Measurements from ENCODE around the gene GABRR3.

- TF ChIP-seq, protein P1, sequence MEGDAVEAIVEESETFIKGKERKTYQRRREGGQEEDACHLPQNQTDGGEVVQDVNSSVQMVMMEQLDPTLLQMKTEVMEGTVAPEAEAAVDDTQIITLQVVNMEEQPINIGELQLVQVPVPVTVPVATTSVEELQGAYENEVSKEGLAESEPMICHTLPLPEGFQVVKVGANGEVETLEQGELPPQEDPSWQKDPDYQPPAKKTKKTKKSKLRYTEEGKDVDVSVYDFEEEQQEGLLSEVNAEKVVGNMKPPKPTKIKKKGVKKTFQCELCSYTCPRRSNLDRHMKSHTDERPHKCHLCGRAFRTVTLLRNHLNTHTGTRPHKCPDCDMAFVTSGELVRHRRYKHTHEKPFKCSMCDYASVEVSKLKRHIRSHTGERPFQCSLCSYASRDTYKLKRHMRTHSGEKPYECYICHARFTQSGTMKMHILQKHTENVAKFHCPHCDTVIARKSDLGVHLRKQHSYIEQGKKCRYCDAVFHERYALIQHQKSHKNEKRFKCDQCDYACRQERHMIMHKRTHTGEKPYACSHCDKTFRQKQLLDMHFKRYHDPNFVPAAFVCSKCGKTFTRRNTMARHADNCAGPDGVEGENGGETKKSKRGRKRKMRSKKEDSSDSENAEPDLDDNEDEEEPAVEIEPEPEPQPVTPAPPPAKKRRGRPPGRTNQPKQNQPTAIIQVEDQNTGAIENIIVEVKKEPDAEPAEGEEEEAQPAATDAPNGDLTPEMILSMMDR (conservative IDR thresholded peaks at IDR 0.05 in 1 of 2, IDR thresholded peaks at IDR 0.05 in 1 of 2; ENCODE audit: low read depth in 1 of 2, low read length in 2 of 2) = no peak
- no peak for TF ChIP-seq EZH2 (IDR thresholded peaks at IDR 0.05; ENCODE audit: low read length, missing control alignments)
Measured at GRCh38 chr3:98038876-98039275, 3.8 kb upstream of the GABRR3 start.
